Measurements from ENCODE around the gene SLC51A.

GRCh38 chr3:196219194-196219969 lies 3.0 kb downstream of the SLC51A start:
- no peak for TF ChIP-seq ZNF607 (CRISPR knock-in tag; IDR thresholded peaks at IDR 0.05; ENCODE audit: borderline replicate concordance)
- no peak for TF ChIP-seq FOSL1 (CRISPR knock-in tag; IDR thresholded peaks at IDR 0.05; ENCODE audit: borderline replicate concordance)
- no peak for TF ChIP-seq REL (CRISPR knock-in tag; conservative IDR thresholded peaks at IDR 0.05)
- no peak for TF ChIP-seq ZSCAN30 (CRISPR knock-in tag; IDR thresholded peaks at IDR 0.05)
- no peak for TF ChIP-seq ATF3 (CRISPR knock-in tag; IDR thresholded peaks at IDR 0.05)
